IMR-90 (cell line): ENCODE measurements around the gene FNDC3B.

ENCODE experiments used
- BHLHE40 ChIP-seq: fragments of 150-350 bp; IDR thresholded peaks from 2 replicates; pipeline ENCODE4 v1.6.1; 2016; ENCODE audit warnings: mild to moderate bottlenecking, low read depth, low read length
- FOS ChIP-seq: fragments of 150-350 bp; IDR thresholded peaks from 2 replicates; pipeline ENCODE4 v1.6.1; 2016; ENCODE audit warnings: low read depth, low read length
- POLR2A ChIP-seq: IDR thresholded peaks from 2 replicates; pipeline ENCODE4 v1.6.1; 2012; ENCODE audit warnings: mild to moderate bottlenecking, low read depth, low read length
- RCOR1 ChIP-seq: IDR thresholded peaks from 2 replicates; pipeline ENCODE4 v1.6.1; 2012; ENCODE audit warnings: mild to moderate bottlenecking, low read length, improper control_type of control experiment; ENCODE audit not compliant: insufficient replicate concordance
- SMC3 ChIP-seq: fragments of 150-350 bp; IDR thresholded peaks from 2 replicates; pipeline ENCODE4 v1.6.1; 2016; ENCODE audit warnings: low read depth, mild to moderate bottlenecking, antibody characterized with exemption, low read length, moderate library complexity
- TF ChIP-seq, protein P1 (sequence below): fragments of 150-350 bp; IDR thresholded peaks from 2 replicates; pipeline ENCODE4 v1.6.1; 2017; ENCODE audit warnings: mild to moderate bottlenecking, antibody characterized with exemption, low read length, low read depth
- TF ChIP-seq, protein P2 (sequence below): conservative IDR thresholded peaks from 2 replicates; pipeline ENCODE4 v1.5.1; 2012; ENCODE audit warnings: mild to moderate bottlenecking, low read depth, low read length, improper control_type of control experiment
- TF ChIP-seq, protein P3 (sequence below): fragments of 150-350 bp; IDR thresholded peaks from 2 replicates; pipeline ENCODE4 v1.6.1; 2016; ENCODE audit warnings: low read depth, mild to moderate bottlenecking, low read length, moderate library complexity, borderline replicate concordance

DNA sequence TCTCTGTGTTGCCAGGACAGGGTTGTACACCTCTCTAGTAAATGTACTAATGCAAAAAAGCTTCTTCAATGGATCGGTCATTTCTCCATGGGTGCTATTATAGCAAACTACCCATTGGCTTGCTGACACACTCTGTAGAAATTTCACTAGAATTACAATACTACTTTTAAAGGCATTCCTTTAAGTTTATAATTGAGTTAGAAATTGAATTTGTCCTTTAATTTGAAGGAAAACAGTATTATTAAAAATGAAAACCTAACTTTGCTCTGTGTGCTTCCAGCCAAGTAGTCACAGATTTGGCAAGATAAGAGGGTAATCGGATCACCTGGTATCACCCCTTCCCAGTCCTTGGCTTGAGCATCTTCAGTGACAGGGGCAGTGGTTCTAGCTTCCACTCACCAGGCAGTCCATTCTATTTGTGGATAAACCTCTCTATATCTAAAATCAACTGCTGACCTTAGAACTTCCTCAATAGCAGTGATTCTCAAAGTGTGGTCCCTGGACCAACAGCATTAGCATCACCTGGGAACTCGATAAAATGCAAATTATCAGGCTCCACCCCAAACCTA lies 315.6 kb downstream of the FNDC3B start:
- TF ChIP-seq POLR2A (no peak), SMC3 (no peak), BHLHE40 (no peak), FOS (no peak), RCOR1 (no peak)
- TF ChIP-seq, protein P1, sequence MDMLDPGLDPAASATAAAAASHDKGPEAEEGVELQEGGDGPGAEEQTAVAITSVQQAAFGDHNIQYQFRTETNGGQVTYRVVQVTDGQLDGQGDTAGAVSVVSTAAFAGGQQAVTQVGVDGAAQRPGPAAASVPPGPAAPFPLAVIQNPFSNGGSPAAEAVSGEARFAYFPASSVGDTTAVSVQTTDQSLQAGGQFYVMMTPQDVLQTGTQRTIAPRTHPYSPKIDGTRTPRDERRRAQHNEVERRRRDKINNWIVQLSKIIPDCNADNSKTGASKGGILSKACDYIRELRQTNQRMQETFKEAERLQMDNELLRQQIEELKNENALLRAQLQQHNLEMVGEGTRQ = no peak
- TF ChIP-seq, protein P2, sequence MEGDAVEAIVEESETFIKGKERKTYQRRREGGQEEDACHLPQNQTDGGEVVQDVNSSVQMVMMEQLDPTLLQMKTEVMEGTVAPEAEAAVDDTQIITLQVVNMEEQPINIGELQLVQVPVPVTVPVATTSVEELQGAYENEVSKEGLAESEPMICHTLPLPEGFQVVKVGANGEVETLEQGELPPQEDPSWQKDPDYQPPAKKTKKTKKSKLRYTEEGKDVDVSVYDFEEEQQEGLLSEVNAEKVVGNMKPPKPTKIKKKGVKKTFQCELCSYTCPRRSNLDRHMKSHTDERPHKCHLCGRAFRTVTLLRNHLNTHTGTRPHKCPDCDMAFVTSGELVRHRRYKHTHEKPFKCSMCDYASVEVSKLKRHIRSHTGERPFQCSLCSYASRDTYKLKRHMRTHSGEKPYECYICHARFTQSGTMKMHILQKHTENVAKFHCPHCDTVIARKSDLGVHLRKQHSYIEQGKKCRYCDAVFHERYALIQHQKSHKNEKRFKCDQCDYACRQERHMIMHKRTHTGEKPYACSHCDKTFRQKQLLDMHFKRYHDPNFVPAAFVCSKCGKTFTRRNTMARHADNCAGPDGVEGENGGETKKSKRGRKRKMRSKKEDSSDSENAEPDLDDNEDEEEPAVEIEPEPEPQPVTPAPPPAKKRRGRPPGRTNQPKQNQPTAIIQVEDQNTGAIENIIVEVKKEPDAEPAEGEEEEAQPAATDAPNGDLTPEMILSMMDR = no peak
- TF ChIP-seq, protein P3, sequence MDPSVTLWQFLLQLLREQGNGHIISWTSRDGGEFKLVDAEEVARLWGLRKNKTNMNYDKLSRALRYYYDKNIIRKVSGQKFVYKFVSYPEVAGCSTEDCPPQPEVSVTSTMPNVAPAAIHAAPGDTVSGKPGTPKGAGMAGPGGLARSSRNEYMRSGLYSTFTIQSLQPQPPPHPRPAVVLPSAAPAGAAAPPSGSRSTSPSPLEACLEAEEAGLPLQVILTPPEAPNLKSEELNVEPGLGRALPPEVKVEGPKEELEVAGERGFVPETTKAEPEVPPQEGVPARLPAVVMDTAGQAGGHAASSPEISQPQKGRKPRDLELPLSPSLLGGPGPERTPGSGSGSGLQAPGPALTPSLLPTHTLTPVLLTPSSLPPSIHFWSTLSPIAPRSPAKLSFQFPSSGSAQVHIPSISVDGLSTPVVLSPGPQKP = no peak
